GM19043 (cell line): ENCODE results near the gene TTC28.

Source experiments
- ATAC-seq: cut with Tn5 transposase; IDR thresholded peaks from one replicate; pipeline ENCODE4 v1.9.1; 2021; ENCODE audit warnings: low read depth; ENCODE audit not compliant: unreplicated experiment

The TTC28 gene

GRCh38 chr22:28123989-28124766, 555.5 kb downstream of the TTC28 start:
- no peak for ATAC-seq

GRCh38 chr22:28120691-28121592, 558.7 kb downstream of the TTC28 start:
- ATAC-seq: no peak

- no peak for ATAC-seq
These were observed 560.5 kb downstream of the TTC28 start for GRCh38 chr22:28118957-28119631.

GRCh38 chr22:28116219-28116673, 563.4 kb downstream of the TTC28 start:
- no peak for ATAC-seq

GRCh38 chr22:28115426-28115825, 564.2 kb downstream of the TTC28 start:
- ATAC-seq: no peak

GRCh38 chr22:28112548-28113043, 567.0 kb downstream of the TTC28 start:
- no peak for ATAC-seq

- ATAC-seq: no peak
These were observed 567.5 kb downstream of the TTC28 start for GRCh38 chr22:28112190-28112544.

- no peak for ATAC-seq
These were observed 568.0 kb downstream of the TTC28 start for GRCh38 chr22:28111501-28112189.

GRCh38 chr22:28108851-28109250, 570.8 kb downstream of the TTC28 start:
- no peak for ATAC-seq

GRCh38 chr22:28106617-28107016, 573.0 kb downstream of the TTC28 start:
- no peak for ATAC-seq

- ATAC-seq: no peak
These were observed 573.7 kb downstream of the TTC28 start for GRCh38 chr22:28105988-28106387.

GRCh38 chr22:28105413-28105812, 574.2 kb downstream of the TTC28 start:
- no peak for ATAC-seq

- ATAC-seq: no peak
These were observed 576.0 kb downstream of the TTC28 start for GRCh38 chr22:28103596-28103995.

GRCh38 chr22:28102151-28102812, 577.4 kb downstream of the TTC28 start:
- ATAC-seq: no peak

GRCh38 chr22:28097627-28098026, 582.0 kb downstream of the TTC28 start:
- ATAC-seq: no peak

- ATAC-seq: no peak
These were observed 583.5 kb downstream of the TTC28 start for GRCh38 chr22:28096161-28096560.

GRCh38 chr22:28095316-28096095, 584.1 kb downstream of the TTC28 start:
- no peak for ATAC-seq

- ATAC-seq: no peak
These were observed 584.9 kb downstream of the TTC28 start for GRCh38 chr22:28094771-28095170.

- ATAC-seq: no peak
These were observed 585.9 kb downstream of the TTC28 start for GRCh38 chr22:28093711-28094110.
